PC-9 (cell line): ENCODE data around the gene SH2D5. TPM values are rescaled to one million over a fixed set of nuclear protein-coding genes. Genes with fewer than 3 reads are reported as not detected.
A peak's percentile ranks its signal among the peaks of the same experiment; 100 is the strongest.
"Not testable (repeated sequence)": the region's sequence is repeated elsewhere in the genome, so short reads cannot be mapped to it uniquely, and the experiment has no call there.

Source experiments
- BruUV-seq: library from RNA; stranded (reverse); fragments of 400-500 nt; replicated peaks from 2 replicates; lab custom pipeline; 2021; lab: Mats Ljungman, UMichigan
- CTCF ChIA-PET: fragments of 300-600 bp; sonication (Branson Sonifier 250); formaldehyde crosslinking; loops from one replicate; lab custom pipeline; 2022; ENCODE audit warnings: antibody characterized with exemption; lab: Charles Lee
- POLR2A ChIA-PET: fragments of 300-600 bp; sonication (Branson Sonifier 250); formaldehyde crosslinking; loops from one replicate; lab custom pipeline; 2022; ENCODE audit warnings: antibody characterized with exemption; ENCODE audit not compliant: unreplicated experiment; lab: Charles Lee
- DNase-seq, 2 experiments: peaks; one replicate each; pipeline versions ENCODE4 v3.0.0 to v3.0.0-alpha.2; 2015 to 2022; ENCODE audit warnings: mixed read lengths in 1 of 2
- H2AFZ ChIP-seq: fragments of 200-600 bp; sonication (generic); 2 replicates; pipeline ENCODE4 v1.8.1; 2017; ENCODE audit warnings: antibody characterized with exemption
- H3F3A ChIP-seq: fragments of 200-600 bp; sonication (generic); 2 replicates; pipeline ENCODE4 v1.8.1; 2017; ENCODE audit warnings: antibody characterized with exemption, mild to moderate bottlenecking, low read depth; ENCODE audit not compliant: insufficient read depth
- H3K27ac ChIP-seq: fragments of 200-600 bp; sonication (generic); 2 replicates; pipeline ENCODE4 v1.6.1; 2016; ENCODE audit warnings: mixed run types
- H3K27me3 ChIP-seq: fragments of 200-600 bp; sonication (generic); 2 replicates; pipeline ENCODE4 v1.6.1; 2016; ENCODE audit warnings: low read depth, mixed run types; ENCODE audit not compliant: insufficient read depth
- H3K36me3 ChIP-seq: fragments of 200-600 bp; sonication (generic); 2 replicates; pipeline ENCODE4 v1.6.1; 2016; ENCODE audit warnings: low read depth, mixed run types
- H3K4me1 ChIP-seq: fragments of 200-600 bp; sonication (generic); replicated peaks from 2 replicates; pipeline ENCODE4 v1.6.1; 2016; ENCODE audit warnings: mixed run types; ENCODE audit not compliant: insufficient read depth
- H3K4me2 ChIP-seq: fragments of 200-600 bp; sonication (generic); 2 replicates; pipeline ENCODE4 v1.6.1; 2017; ENCODE audit warnings: mixed run types
- H3K4me3 ChIP-seq: fragments of 200-600 bp; sonication (generic); 2 replicates; pipeline ENCODE4 v1.6.1; 2016; ENCODE audit warnings: mixed run types
- H3K79me2 ChIP-seq: fragments of 200-600 bp; sonication (generic); 2 replicates; pipeline ENCODE4 v1.6.1; 2017; ENCODE audit warnings: low read depth, mixed run types
- H3K9me2 ChIP-seq: fragments of 200-600 bp; sonication (generic); 2 replicates; pipeline ENCODE4 v1.8.1; 2017; ENCODE audit warnings: mild to moderate bottlenecking; ENCODE audit not compliant: insufficient read depth
- H3K9me3 ChIP-seq: fragments of 200-600 bp; sonication (generic); 2 replicates; pipeline ENCODE4 v1.8.1; 2016; ENCODE audit warnings: low read depth; ENCODE audit not compliant: insufficient read depth
- H4K20me1 ChIP-seq: fragments of 200-600 bp; sonication (generic); 2 replicates; pipeline ENCODE4 v1.8.1; 2017; ENCODE audit not compliant: insufficient read depth
- EZH2 ChIP-seq: fragments of 200-600 bp; sonication (generic); IDR thresholded peaks from 2 replicates; pipeline ENCODE4 v1.8.0; 2017; ENCODE audit warnings: antibody characterized with exemption, low read depth
- intact Hi-C: fragments of 100-400 bp; cut with micrococcal nuclease; formaldehyde crosslinking; loops from one replicate; pipeline ENCODE4 v1.10.0; 2022; ENCODE audit not compliant: unreplicated experiment
- total RNA-seq: library from RNA; stranded (reverse); gene quantifications from 2 replicates; pipeline ENCODE4 v1.2.3, GENCODE V29; 2021
- TF ChIP-seq, protein P1 (sequence below): fragments of 200-600 bp; sonication (generic); conservative IDR thresholded peaks from 2 replicates; pipeline ENCODE4 v1.6.1; 2017; ENCODE audit warnings: mixed run types, antibody characterized with exemption, mild to moderate bottlenecking, moderate library complexity

SH2D5 gene
- total RNA-seq, 1 experiment from 2014 or later, result 1.5 TPM

DNA sequence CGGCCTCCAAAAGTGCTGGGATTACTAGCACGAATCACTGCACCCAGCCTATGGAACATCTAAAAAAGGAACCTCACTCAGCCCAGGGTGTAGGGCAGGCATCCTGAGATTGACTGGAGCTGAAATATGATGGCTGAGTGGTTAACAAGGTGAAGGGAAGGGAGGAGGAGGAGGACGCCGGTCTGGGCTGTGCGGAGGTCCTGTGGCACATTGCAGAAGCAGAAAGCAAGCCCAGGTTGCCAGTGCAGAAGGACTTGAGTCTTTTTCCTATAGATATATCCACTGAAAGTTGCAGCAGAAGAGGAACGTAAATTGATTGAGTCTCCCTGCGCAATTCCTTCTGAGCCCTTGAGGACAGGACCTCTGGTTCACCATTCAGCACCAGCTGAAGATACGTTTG is 13.2 kb downstream of the SH2D5 start:
- POLR2A ChIA-PET, result no interaction called here
- Histone ChIP-seq H3K36me3 (no peaks in the 10 kb centered on the region), H3K4me2 (no peak overlapping the region), H3K9me3 (no peaks in the 10 kb centered on the region), H3K4me1 (no peaks in the 10 kb centered on the region), H3K4me3 (no peak overlapping the region), H3K9me2 (no peaks in the 10 kb centered on the region), H3K79me2 (no peaks in the 10 kb centered on the region), H4K20me1 (no peaks in the 10 kb centered on the region), H3F3A (no peaks in the 10 kb centered on the region), H3K27ac (no peak overlapping the region), H3K27me3 (no peaks in the 10 kb centered on the region), H2AFZ (no peak overlapping the region)
- BruUV-seq, result no TSS peak
- intact Hi-C loops, result no loop called here
- no peak for TF ChIP-seq EZH2
- TF ChIP-seq, protein P1, sequence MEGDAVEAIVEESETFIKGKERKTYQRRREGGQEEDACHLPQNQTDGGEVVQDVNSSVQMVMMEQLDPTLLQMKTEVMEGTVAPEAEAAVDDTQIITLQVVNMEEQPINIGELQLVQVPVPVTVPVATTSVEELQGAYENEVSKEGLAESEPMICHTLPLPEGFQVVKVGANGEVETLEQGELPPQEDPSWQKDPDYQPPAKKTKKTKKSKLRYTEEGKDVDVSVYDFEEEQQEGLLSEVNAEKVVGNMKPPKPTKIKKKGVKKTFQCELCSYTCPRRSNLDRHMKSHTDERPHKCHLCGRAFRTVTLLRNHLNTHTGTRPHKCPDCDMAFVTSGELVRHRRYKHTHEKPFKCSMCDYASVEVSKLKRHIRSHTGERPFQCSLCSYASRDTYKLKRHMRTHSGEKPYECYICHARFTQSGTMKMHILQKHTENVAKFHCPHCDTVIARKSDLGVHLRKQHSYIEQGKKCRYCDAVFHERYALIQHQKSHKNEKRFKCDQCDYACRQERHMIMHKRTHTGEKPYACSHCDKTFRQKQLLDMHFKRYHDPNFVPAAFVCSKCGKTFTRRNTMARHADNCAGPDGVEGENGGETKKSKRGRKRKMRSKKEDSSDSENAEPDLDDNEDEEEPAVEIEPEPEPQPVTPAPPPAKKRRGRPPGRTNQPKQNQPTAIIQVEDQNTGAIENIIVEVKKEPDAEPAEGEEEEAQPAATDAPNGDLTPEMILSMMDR, result no peak
- DNase-seq, result no peak
- CTCF ChIA-PET, result no interaction called here

DNA sequence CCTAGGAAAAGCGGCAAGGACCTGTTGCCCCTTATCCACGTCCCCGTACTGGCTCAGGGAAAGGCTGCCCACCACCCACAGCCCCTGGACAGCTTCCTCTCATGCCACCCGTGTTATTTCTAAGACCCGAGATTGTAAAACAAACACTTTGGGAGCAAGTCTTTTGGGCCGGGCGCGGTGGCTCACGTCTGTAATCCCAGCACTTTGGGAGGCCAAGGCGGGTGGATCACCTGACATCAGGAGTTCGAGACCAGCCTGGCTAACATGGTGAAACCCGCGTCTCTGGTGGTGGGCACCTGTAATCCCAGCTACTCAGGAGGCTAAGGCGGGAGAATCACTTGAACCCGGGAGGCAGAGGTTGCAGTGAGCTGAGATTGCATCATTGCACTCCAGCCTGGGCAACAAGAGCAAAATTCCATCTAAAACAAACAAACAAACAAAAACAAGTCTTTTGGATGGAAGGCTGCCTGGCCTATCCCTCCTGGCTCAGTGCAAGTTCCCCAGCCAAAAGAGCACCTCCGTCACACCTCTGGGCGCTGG is 14.1 kb downstream of the SH2D5 start:
- CTCF ChIA-PET, result interaction anchor here (0.6 kb wide), 1 partner anchor 377 kb away, joined by 4 read pairs; no protein-coding TSS in a partner anchor
- BruUV-seq, result not testable (repeated sequence)

GRCh38 chr1:20717452-20718342 is 14.8 kb downstream of the SH2D5 start, which contains the start of gene KIF17:
Gene KIF17 (minus strand): TSS chr1:20718007. CDS start chr1:20717706, 301 bp downstream.
- no peaks in the 10 kb centered on the region for H3K36me3 ChIP-seq
- DNase-seq, result peak in 1 of 2 experiments; percentile 76
- no peaks in the 10 kb centered on the region for H3K9me3 ChIP-seq
- H4K20me1 ChIP-seq, result no peaks in the 10 kb centered on the region
- intact Hi-C loops, result no loop called here
- POLR2A ChIA-PET, result interaction anchor here (0.7 kb wide), 1 partner anchor 343 kb away, joined by 9 read pairs; no protein-coding TSS in a partner anchor
- no peaks in the 10 kb centered on the region for H3K79me2 ChIP-seq
- H3K4me2 ChIP-seq, result peak within 1 kb of the TSS; percentile 54
- BruUV-seq, result no TSS peak
- TF ChIP-seq, protein P1, result no peak
- TF ChIP-seq EZH2, result no peak
- no peaks in the 10 kb centered on the region for H3F3A ChIP-seq
- H2AFZ ChIP-seq, result no peak within 1 kb of the TSS
- no peaks in the 10 kb centered on the region for H3K9me2 ChIP-seq
- H3K27ac ChIP-seq, result no peak within 1 kb of the TSS
- H3K4me3 ChIP-seq, result peak within 1 kb of the TSS; percentile 42; the same call in 1 of the 2 replicates
- H3K4me1 ChIP-seq, result no peaks in the 10 kb centered on the region
- CTCF ChIA-PET, result interaction anchor here (0.6 kb wide), 2 partner anchors 377 to 642 kb away, joined by 3 to 4 read pairs; no protein-coding TSS in a partner anchor
- no peaks in the 10 kb centered on the region for H3K27me3 ChIP-seq

More for the DNA sequence above, 14.1 kb downstream of the SH2D5 start:
- H3K27me3 ChIP-seq, H3K4me1 ChIP-seq, intact Hi-C loops, H2AFZ ChIP-seq, H3K79me2 ChIP-seq, H3K9me2 ChIP-seq, H3K36me3 ChIP-seq, H3K27ac ChIP-seq, H3K9me3 ChIP-seq, H4K20me1 ChIP-seq, H3F3A ChIP-seq, DNase-seq: not testable (repeated sequence)
- POLR2A ChIA-PET, result interaction anchor here (0.7 kb wide), 1 partner anchor 344 kb away, joined by 9 read pairs; no protein-coding TSS in a partner anchor
- peak overlapping the region; percentile 42; the same call in 1 of the 2 replicates for H3K4me3 ChIP-seq
- H3K4me2 ChIP-seq, result peak overlapping the region; percentile 54
